H1 (cell line): ENCODE measurements around the gene CD300LG. TPM values are rescaled to one million over a fixed set of nuclear protein-coding genes. Genes with fewer than 3 reads are reported as not detected.

Experiments used
- CTCF ChIA-PET: fragments of 300-600 bp; sonication (Branson Sonifier 250); formaldehyde crosslinking; loops from one replicate; lab custom pipeline; 2021; ENCODE audit not compliant: partially characterized antibody; lab: Charles Lee
- POLR2A ChIA-PET: fragments of 300-600 bp; sonication (Branson Sonifier 250); formaldehyde crosslinking; loops from one replicate; lab custom pipeline; 2021; ENCODE audit warnings: inconsistent platforms; ENCODE audit not compliant: partially characterized antibody; lab: Charles Lee
- DNase-seq, 2 experiments: peaks; one replicate each; pipeline versions ENCODE4 v3.0.0 to v3.0.0-alpha.2; 2010 to 2022; ENCODE audit warnings: low spot score in 2 of 2, low read depth in 1 of 2, mixed read lengths in 1 of 2
- FAIRE-seq: peaks from 2 replicates; lab custom pipeline; 2011; peaks lifted over from hg19 to GRCh38; lab: Jason Lieb, UNC
- H2AFZ ChIP-seq: 2 replicates; pipeline ENCODE4 v1.8.1; 2012; ENCODE audit warnings: low read length, inconsistent platforms
- H2AK5ac ChIP-seq: 2 replicates; pipeline ENCODE4 v1.6.1; 2013; ENCODE audit warnings: low read depth, low read length
- H2BK120ac ChIP-seq: replicated peaks from 2 replicates; pipeline ENCODE3; 2013; ENCODE audit warnings: low read depth, low read length, inconsistent platforms
- H2BK12ac ChIP-seq: 2 replicates; pipeline ENCODE4 v1.6.1; 2013; ENCODE audit warnings: low read depth, low read length
- H2BK15ac ChIP-seq: 2 replicates; pipeline ENCODE4 v1.6.1; 2013; ENCODE audit warnings: low read length
- H2BK20ac ChIP-seq: 2 replicates; pipeline ENCODE4 v1.6.1; 2013; ENCODE audit warnings: low read length
- H2BK5ac ChIP-seq: 2 replicates; pipeline ENCODE4 v1.6.1; 2013; ENCODE audit warnings: low read depth, low read length
- H3K14ac ChIP-seq: 2 replicates; pipeline ENCODE4 v1.6.1; 2013; ENCODE audit warnings: inconsistent platforms; ENCODE audit not compliant: insufficient read length
- H3K18ac ChIP-seq: 2 replicates; pipeline ENCODE4 v1.6.1; 2013; ENCODE audit warnings: low read length; ENCODE audit errors: extremely low read depth
- H3K23ac ChIP-seq: 2 replicates; pipeline ENCODE4 v1.6.1; 2013; ENCODE audit warnings: inconsistent platforms; ENCODE audit not compliant: insufficient read length
- H3K23me2 ChIP-seq: 2 replicates; pipeline ENCODE4 v1.6.1; 2013; ENCODE audit warnings: low read depth, low read length
- H3K27ac ChIP-seq: 2 replicates; pipeline ENCODE4 v1.6.1; 2011; ENCODE audit warnings: low read depth, low read length, inconsistent platforms
- H3K27me3 ChIP-seq, 4 experiments: replicated peaks in 1 of 4; 1 replicate in 1 of 4; 2 replicates in 3 of 4; pipeline versions ENCODE4 v1.6.1 to v1.8.1; 2011 to 2013; ENCODE audit warnings: low read length in 3 of 4, mild to moderate bottlenecking in 3 of 4, inconsistent platforms in 2 of 4, mixed read lengths in 2 of 4, moderate library complexity in 1 of 4; ENCODE audit not compliant: control insufficient read depth in 3 of 4, insufficient read depth in 3 of 4; ENCODE audit errors: extremely low read depth in 1 of 4
- H3K36me3 ChIP-seq, 4 experiments: 2 replicates each; pipeline versions ENCODE4 v1.6.1 to v1.8.1; 2011 to 2013; ENCODE audit warnings: mild to moderate bottlenecking in 4 of 4, low read length in 3 of 4, moderate library complexity in 2 of 4, control low read depth in 1 of 4, inconsistent platforms in 1 of 4; ENCODE audit not compliant: insufficient read depth in 4 of 4, control insufficient read depth in 2 of 4
- H3K4ac ChIP-seq: replicated peaks from 2 replicates; pipeline ENCODE3; 2013; ENCODE audit warnings: low read length, low read depth, mixed read lengths, inconsistent platforms; ENCODE audit not compliant: insufficient read length
- H3K4me1 ChIP-seq, 4 experiments: replicated peaks in 1 of 4; 1 replicate in 1 of 4; 2 replicates in 3 of 4; pipeline versions ENCODE4 v1.6.1 to v1.8.1; 2011 to 2013; ENCODE audit warnings: low read length in 3 of 4, inconsistent platforms in 2 of 4, mixed read lengths in 1 of 4; ENCODE audit not compliant: insufficient read depth in 4 of 4, control insufficient read depth in 3 of 4
- H3K4me2 ChIP-seq, 2 experiments: 2 replicates each; pipeline versions ENCODE4 v1.6.1 to v1.8.1; 2011 to 2013; ENCODE audit warnings: low read depth in 2 of 2, low read length in 2 of 2, control low read depth in 1 of 2, inconsistent platforms in 1 of 2, mild to moderate bottlenecking in 1 of 2; ENCODE audit not compliant: insufficient read depth in 1 of 2
- H3K4me3 ChIP-seq, 4 experiments: fragments of 200-600, 300-600 bp in 1 of 4; sonication (generic), shearing (Covaris generic), sonication (Bioruptor Twin) in 1 of 4; 2 replicates each; pipeline versions ENCODE4 v1.5.1 to v1.8.1; 2011 to 2016; ENCODE audit warnings: low read length in 4 of 4, low read depth in 3 of 4, control low read depth in 2 of 4, inconsistent platforms in 2 of 4, mild to moderate bottlenecking in 2 of 4, mixed read lengths in 1 of 4, moderate library complexity in 1 of 4; ENCODE audit not compliant: insufficient read depth in 2 of 4; ENCODE audit errors: extremely low read depth in 1 of 4
- H3K56ac ChIP-seq: replicated peaks from 2 replicates; pipeline ENCODE3; 2013; ENCODE audit warnings: low read depth, mild to moderate bottlenecking, mixed read lengths, low read length, inconsistent platforms; ENCODE audit not compliant: insufficient read length
- H3K79me1 ChIP-seq: 2 replicates; pipeline ENCODE4 v1.6.1; 2013; ENCODE audit warnings: low read depth, low read length, control low read depth
- H3K79me2 ChIP-seq, 2 experiments: 2 replicates each; pipeline versions ENCODE4 v1.6.1 to v1.8.1; 2012 to 2013; ENCODE audit warnings: low read length in 2 of 2, mild to moderate bottlenecking in 2 of 2, inconsistent platforms in 1 of 2; ENCODE audit not compliant: insufficient read depth in 2 of 2, control insufficient read depth in 1 of 2
- H3K9ac ChIP-seq, 4 experiments: replicated peaks in 1 of 4; 1 replicate in 1 of 4; 2 replicates in 3 of 4; pipeline versions ENCODE4 v1.6.1 to v1.8.1; 2011 to 2013; ENCODE audit warnings: low read depth in 3 of 4, low read length in 3 of 4, control low read depth in 2 of 4, mild to moderate bottlenecking in 2 of 4, moderate library complexity in 2 of 4, inconsistent platforms in 1 of 4; ENCODE audit errors: extremely low read depth in 1 of 4
- H3K9me3 ChIP-seq, 2 experiments: 2 replicates each; pipeline versions ENCODE4 v1.6.1 to v1.8.1; 2012 to 2013; ENCODE audit warnings: mild to moderate bottlenecking in 2 of 2, moderate library complexity in 2 of 2, control low read depth in 1 of 2, inconsistent platforms in 1 of 2, low read depth in 1 of 2, low read length in 1 of 2, mixed read lengths in 1 of 2; ENCODE audit not compliant: insufficient read depth in 2 of 2
- H4K20me1 ChIP-seq, 2 experiments: replicated peaks in 1 of 2; 2 replicates each; pipeline versions ENCODE3 to v1.8.1; 2011 to 2013; ENCODE audit warnings: inconsistent platforms in 2 of 2, low read length in 2 of 2, mild to moderate bottlenecking in 1 of 2; ENCODE audit not compliant: insufficient read depth in 2 of 2, control insufficient read depth in 1 of 2
- H4K5ac ChIP-seq: 2 replicates; pipeline ENCODE4 v1.6.1; 2013; ENCODE audit warnings: low read length, low read depth, mixed read lengths, inconsistent platforms; ENCODE audit not compliant: insufficient read length
- H4K8ac ChIP-seq: 2 replicates; pipeline ENCODE4 v1.8.0; 2013; ENCODE audit warnings: mild to moderate bottlenecking, moderate library complexity, low read length, inconsistent platforms; ENCODE audit not compliant: insufficient read depth; ENCODE audit errors: extremely low read depth
- H4K91ac ChIP-seq: replicated peaks from 2 replicates; pipeline ENCODE3; 2013; ENCODE audit warnings: low read length, mixed read lengths, inconsistent platforms; ENCODE audit not compliant: insufficient read length
- ASH2L ChIP-seq: fragments of 200-600, 300-600 bp; sonication (generic); IDR thresholded peaks from one replicate; pipeline ENCODE4 v1.7.1; 2017; ENCODE audit warnings: low read length
- MAX ChIP-seq: IDR thresholded peaks from 2 replicates; pipeline ENCODE4 v1.6.1; 2012; ENCODE audit warnings: inconsistent platforms
- RBBP5 ChIP-seq: IDR thresholded peaks from 2 replicates; pipeline ENCODE4 v1.7.1; 2012; ENCODE audit warnings: low read depth, mild to moderate bottlenecking, inconsistent platforms, low read length, moderate library complexity, borderline replicate concordance
- SIN3A ChIP-seq, 2 experiments: IDR thresholded peaks in 1 of 2; conservative IDR thresholded peaks in 1 of 2; 2 replicates each; pipeline ENCODE4 v1.6.1; 2011 to 2012; ENCODE audit warnings: low read length in 2 of 2, improper control_type of control experiment in 1 of 2, low read depth in 1 of 2, mild to moderate bottlenecking in 1 of 2
- WGBS, 2 experiments: shearing (Covaris generic) in 1 of 2; methylation state at CpG; one replicate each; pipeline versions ENCODE4 v1.1.6 to v1.1.7; 2013 to 2015; ENCODE audit warnings: low lambda C conversion rate in 2 of 2, mixed read lengths in 2 of 2, inconsistent platforms in 1 of 2, low coverage in 1 of 2, missing lambda C conversion rate in 1 of 2; ENCODE audit not compliant: insufficient replicate concordance in 2 of 2, insufficient coverage in 1 of 2, insufficient read length in 1 of 2; ENCODE audit errors: extremely low coverage in 1 of 2, missing lambda C conversion rate in 1 of 2; 5-methylcytosine and 5-hydroxymethylcytosine counted together
- polyA plus RNA-seq, 7 experiments: library from polyadenylated mRNA; depleted of rRNA in 3 of 7; stranded (reverse) in 5 of 7; unstranded in 2 of 7; fragments of >200 nt in 5 of 7; fragments of 200-250 nt in 2 of 7; gene quantifications; 1 replicate in 5 of 7; 2 replicates in 1 of 7; 4 replicates in 1 of 7; pipeline versions ENCODE4 v1.2.1 to v1.2.3, GENCODE V29; 2011 to 2013; ENCODE audit warnings: missing spikeins in 2 of 7, mixed read lengths in 2 of 7
- total RNA-seq: library from RNA; stranded (reverse); fragmentation: NEBNext Ultra II Directional; extraction: Animal tissue kit (Norgen Biotek cat#: 25700); gene quantifications from 2 replicates; pipeline ENCODE4 v1.2.1, GENCODE V29; 2021
- TF ChIP-seq, protein P1 (sequence below): IDR thresholded peaks from 2 replicates; pipeline ENCODE4 v1.6.1; 2012; ENCODE audit warnings: inconsistent platforms
- TF ChIP-seq, protein P2 (sequence below): IDR thresholded peaks from 2 replicates; pipeline ENCODE4 v1.6.1; 2011; ENCODE audit warnings: low read length, improper control_type of control experiment

CD300LG gene
- total and polyA plus RNA-seq, 2 of the 8 experiments (the other 6 are each of a cell fraction or from before 2014, with no cell fraction given), result 0.06 TPM; not detected in 1

- no peak overlapping the region for H2BK120ac ChIP-seq
- no peak overlapping the region for H3K23ac ChIP-seq
- no peak overlapping the region for H3K27ac ChIP-seq
- 0 out of 2 replicates have a peak overlapping the region, but pooled peaks have one; percentile 39 for H2BK12ac ChIP-seq
- no peak overlapping the region for H2BK20ac ChIP-seq
- peak overlapping the region; percentile 44 to 87 (median 57) for H3K4me3 ChIP-seq
- peaks cover 0 to 2% of the 10 kb centered on the region in 2 experiments for H4K20me1 ChIP-seq
- peak overlapping the region; percentile 80 to 95 for H3K4me2 ChIP-seq
- H3K79me1 ChIP-seq, result no peaks in the 10 kb centered on the region
- ChIA-PET CTCF (interaction anchor here (0.6 to 2.2 kb wide), 4 partner anchors 11 to 814 kb away, joined by 3 to 10 read pairs (median 4); partner anchors contain the start of gene CD300LG), POLR2A (interaction anchor here (1.2 to 1.4 kb wide), 2 partner anchors 14 to 29 kb away, joined by 3 to 5 read pairs; partner anchors contain the start of gene CD300LG)
- no peak for FAIRE-seq
- H3K23me2 ChIP-seq, result peaks cover 10% of the 10 kb centered on the region; the same call in 1 of the 2 replicates
- TF ChIP-seq ASH2L (no peak), RBBP5 (no peak), SIN3A (conservative IDR thresholded peaks at IDR 0.05 in 1 of 2, IDR thresholded peaks at IDR 0.05 in 1 of 2; ENCODE audit: low read depth in 1 of 2, low read length in 2 of 2) (no peak), MAX (peak; percentile 69; the same call in 1 of the 2 replicates)
- TF ChIP-seq, protein P1, sequence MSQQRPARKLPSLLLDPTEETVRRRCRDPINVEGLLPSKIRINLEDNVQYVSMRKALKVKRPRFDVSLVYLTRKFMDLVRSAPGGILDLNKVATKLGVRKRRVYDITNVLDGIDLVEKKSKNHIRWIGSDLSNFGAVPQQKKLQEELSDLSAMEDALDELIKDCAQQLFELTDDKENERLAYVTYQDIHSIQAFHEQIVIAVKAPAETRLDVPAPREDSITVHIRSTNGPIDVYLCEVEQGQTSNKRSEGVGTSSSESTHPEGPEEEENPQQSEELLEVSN, result peak; percentile 30; the same call in 1 of the 2 replicates
- TF ChIP-seq, protein P2, sequence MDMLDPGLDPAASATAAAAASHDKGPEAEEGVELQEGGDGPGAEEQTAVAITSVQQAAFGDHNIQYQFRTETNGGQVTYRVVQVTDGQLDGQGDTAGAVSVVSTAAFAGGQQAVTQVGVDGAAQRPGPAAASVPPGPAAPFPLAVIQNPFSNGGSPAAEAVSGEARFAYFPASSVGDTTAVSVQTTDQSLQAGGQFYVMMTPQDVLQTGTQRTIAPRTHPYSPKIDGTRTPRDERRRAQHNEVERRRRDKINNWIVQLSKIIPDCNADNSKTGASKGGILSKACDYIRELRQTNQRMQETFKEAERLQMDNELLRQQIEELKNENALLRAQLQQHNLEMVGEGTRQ, result no peak
- peak overlapping the region; percentile 81; the same call in 1 of the 2 replicates for H4K8ac ChIP-seq
- H3K36me3 ChIP-seq, result peaks cover 0 to 4% (median 0%) of the 10 kb centered on the region in 4 experiments; a peak in 1 of 8 replicates
- H4K5ac ChIP-seq, result peak overlapping the region; percentile 49
- peak overlapping the region; percentile 83 for H4K91ac ChIP-seq
- no peaks in the 10 kb centered on the region for H3K79me2 ChIP-seq
- no peak overlapping the region for H2AK5ac ChIP-seq
- H3K56ac ChIP-seq, result no peak overlapping the region
- H3K4me1 ChIP-seq, result peaks cover 0 to 11% (median 6%) of the 10 kb centered on the region in 4 experiments; a peak in 5 of 7 replicates
- H3K18ac ChIP-seq, result peak overlapping the region; percentile 48; the same call in 1 of the 2 replicates
- DNase-seq, result peak in 1 of 2 experiments; percentile 65
- peaks cover 0 to 4% of the 10 kb centered on the region in 2 experiments; a peak in 2 of 4 replicates for H3K9me3 ChIP-seq
- 29% methylated on average over 18 of the region's 51 CpGs; no CpG with 5 or more reads in 1 of the 2 experiments for WGBS, 2 experiments
- no peak overlapping the region; a peak in 1 of 7 replicates for H3K9ac ChIP-seq
- no peak overlapping the region for H2BK15ac ChIP-seq
- H2BK5ac ChIP-seq, result no peak overlapping the region
- no peak overlapping the region for H3K14ac ChIP-seq
- no peak overlapping the region for H2AFZ ChIP-seq
- H3K27me3 ChIP-seq, result peaks cover 0 to 15% (median 13%) of the 10 kb centered on the region in 4 experiments; a peak in 6 of 7 replicates
- no peak overlapping the region for H3K4ac ChIP-seq
These were observed 14.6 kb upstream of the CD300LG start for GRCh38 chr17:43832168-43832975.
